HG03139 (cell line): ENCODE data around the gene MLLT1.

Experiments
- ATAC-seq: cut with Tn5 transposase; IDR thresholded peaks from one replicate; pipeline ENCODE4 v1.9.1; 2021; ENCODE audit not compliant: unreplicated experiment

MLLT1 gene

DNA sequence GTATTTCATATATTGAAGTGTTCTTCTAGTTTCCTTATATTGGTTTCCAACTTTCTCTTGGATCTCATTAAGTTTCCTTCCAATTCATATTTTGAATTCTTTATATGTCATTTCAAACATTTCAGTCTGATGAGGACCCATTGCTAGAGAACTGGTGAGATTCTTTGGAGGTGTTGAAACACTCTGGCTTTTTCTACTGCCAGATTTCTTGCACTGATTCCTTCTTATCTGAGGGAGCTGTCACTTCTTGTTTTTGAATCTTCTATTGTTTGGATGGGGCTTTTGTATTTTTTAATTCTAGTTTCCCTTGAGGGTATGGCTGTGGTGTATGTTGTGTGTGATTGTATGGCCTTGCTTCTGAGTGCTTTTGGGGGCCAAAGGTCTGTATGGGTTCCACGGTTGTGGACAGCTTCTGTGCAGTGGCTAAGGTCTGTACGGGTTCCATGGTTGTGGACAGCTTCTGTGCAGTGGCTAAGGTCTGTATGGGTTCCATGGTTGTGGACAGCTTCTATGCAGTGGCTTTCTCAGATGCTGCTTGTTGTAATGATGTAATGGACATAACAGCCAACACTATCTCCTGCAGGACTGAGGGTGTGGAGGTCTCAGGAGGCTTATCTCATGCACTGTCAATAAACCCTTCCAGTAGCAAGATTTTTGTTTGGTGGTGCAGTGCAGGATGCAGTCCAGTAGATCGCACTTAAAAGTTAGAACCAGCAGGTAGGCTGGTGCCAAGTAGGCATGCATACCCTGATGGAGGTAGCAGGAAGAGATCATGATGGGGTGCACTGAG lies 107.5 kb downstream of the MLLT1 start:
- ATAC-seq, result no peak

DNA sequence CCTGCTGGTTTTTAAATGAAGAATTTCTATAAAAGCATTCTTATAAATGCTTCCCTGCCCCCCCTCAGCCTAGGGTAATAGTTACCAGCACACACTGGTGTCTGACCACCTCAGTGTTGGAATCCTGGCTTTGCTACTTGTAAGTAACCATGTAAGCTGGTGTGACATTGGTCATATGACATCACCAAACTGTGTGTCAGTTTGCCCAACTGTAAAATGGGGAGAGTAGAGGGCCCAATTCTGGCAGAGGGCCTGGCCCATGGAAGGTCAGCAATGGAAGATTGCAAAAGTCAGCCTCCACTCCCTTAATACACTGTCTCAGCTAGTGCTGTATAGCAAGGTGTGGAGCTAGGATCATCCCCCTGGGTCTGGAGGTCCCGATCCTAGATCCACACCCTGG lies 112.7 kb downstream of the MLLT1 start:
- no peak for ATAC-seq

GRCh38 chr19:6164906-6165531 lies 114.8 kb downstream of the MLLT1 start:
- no peak for ATAC-seq

DNA sequence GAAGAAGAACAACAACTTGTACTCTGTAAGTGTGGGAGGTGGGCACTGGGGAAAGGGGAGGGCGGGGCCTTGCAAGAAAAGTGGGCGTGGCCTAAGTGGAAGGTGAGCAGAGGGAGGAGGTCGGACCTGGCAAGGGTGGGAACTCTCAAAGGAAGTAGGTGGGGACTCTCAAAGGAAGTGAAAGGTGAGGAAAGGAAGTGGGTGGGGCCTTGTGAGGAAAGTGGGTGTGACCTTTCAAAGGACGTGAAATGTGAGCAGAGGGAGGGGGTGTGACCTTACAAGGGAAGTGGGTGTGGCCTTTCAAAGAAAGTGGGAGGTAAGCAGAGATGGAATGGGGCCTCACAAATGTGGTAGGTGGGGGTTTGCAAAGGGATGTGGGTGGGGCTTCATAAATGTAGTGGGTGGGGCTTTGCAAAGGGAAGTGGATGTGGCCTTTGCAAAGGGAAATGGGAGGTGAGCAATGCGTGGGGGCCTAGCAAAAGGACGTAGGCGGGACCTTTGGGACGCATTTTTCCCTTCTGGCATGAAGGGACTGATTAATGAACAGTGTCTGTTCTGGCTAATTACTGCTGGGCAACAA lies 118.4 kb downstream of the MLLT1 start:
- ATAC-seq, result no peak
